Skeletal muscle satellite cell (primary cell): ENCODE data around the gene GALC. TPM values are rescaled to one million over a fixed set of nuclear protein-coding genes. Genes with fewer than 3 reads are reported as not detected.

Experiments used
- H3K27me3 ChIP-seq: 2 replicates; pipeline ENCODE4 v1.7.0; 2013; ENCODE audit warnings: low read length; ENCODE audit not compliant: control insufficient read depth, insufficient read depth
- H3K36me3 ChIP-seq: 2 replicates; pipeline ENCODE4 v1.7.0; 2013; ENCODE audit warnings: mild to moderate bottlenecking, control low read depth, low read length; ENCODE audit not compliant: insufficient read depth
- H3K4me1 ChIP-seq: 2 replicates; pipeline ENCODE4 v1.7.0; 2013; ENCODE audit warnings: low read length; ENCODE audit not compliant: control insufficient read depth, insufficient read depth
- H3K4me2 ChIP-seq: 2 replicates; pipeline ENCODE4 v1.7.0; 2013; ENCODE audit warnings: mild to moderate bottlenecking, low read length
- H3K4me3 ChIP-seq: 2 replicates; pipeline ENCODE4 v1.7.0; 2013; ENCODE audit warnings: low read length
- H3K9ac ChIP-seq: 2 replicates; pipeline ENCODE4 v1.7.0; 2013; ENCODE audit warnings: mild to moderate bottlenecking, low read depth, low read length, moderate library complexity
- H3K9me3 ChIP-seq: replicated peaks from 2 replicates; pipeline ENCODE4 v1.7.0; 2013; ENCODE audit warnings: mild to moderate bottlenecking, control low read depth, low read length
- total RNA-seq: library from RNA; depleted of rRNA; stranded (reverse); fragments of >200 nt; gene quantifications from 2 replicates; pipeline ENCODE4 v1.2.3, GENCODE V29; 2012; rRNA removed

The GALC gene
- total RNA-seq = 9.4 and 13.8 TPM in 2 replicates

- Histone ChIP-seq H3K36me3 (no peaks in the 10 kb centered on the region), H3K4me2 (peak within 1 kb of the TSS; percentile 86), H3K9me3 (no peaks in the 10 kb centered on the region), H3K4me1 (peaks cover 10% of the 10 kb centered on the region), H3K27me3 (no peaks in the 10 kb centered on the region), H3K9ac (peak within 1 kb of the TSS; percentile 78), H3K4me3 (peak within 1 kb of the TSS; percentile 81)
These were observed at the start of gene GALC for GRCh38 chr14:87992718-87993628. Gene GALC (minus strand): TSS chr14:87993182. CDS start chr14:87993164, 18 bp downstream.

GRCh38 chr14:88040146-88040545, 47.2 kb upstream of the GALC start:
- no peaks in the 10 kb centered on the region for H3K27me3 ChIP-seq
- H3K9ac ChIP-seq = no peak overlapping the region
- no peaks in the 10 kb centered on the region for H3K36me3 ChIP-seq
- no peaks in the 10 kb centered on the region for H3K9me3 ChIP-seq
- H3K4me3 ChIP-seq = no peak overlapping the region
- no peak overlapping the region for H3K4me2 ChIP-seq
- H3K4me1 ChIP-seq = no peaks in the 10 kb centered on the region

- H3K27me3 ChIP-seq = no peaks in the 10 kb centered on the region
- no peak overlapping the region for H3K4me2 ChIP-seq
- H3K9ac ChIP-seq = no peak overlapping the region
- H3K4me1 ChIP-seq = no peaks in the 10 kb centered on the region
- no peaks in the 10 kb centered on the region for H3K36me3 ChIP-seq
- H3K9me3 ChIP-seq = no peaks in the 10 kb centered on the region
- H3K4me3 ChIP-seq = no peak overlapping the region
These were observed 46.2 kb upstream of the GALC start for GRCh38 chr14:88039197-88039596.

- no peak overlapping the region for H3K4me3 ChIP-seq
- H3K27me3 ChIP-seq = no peaks in the 10 kb centered on the region
- no peak overlapping the region for H3K9ac ChIP-seq
- no peaks in the 10 kb centered on the region for H3K36me3 ChIP-seq
- H3K4me2 ChIP-seq = no peak overlapping the region
- H3K4me1 ChIP-seq = no peaks in the 10 kb centered on the region
- no peaks in the 10 kb centered on the region for H3K9me3 ChIP-seq
These were observed 44.3 kb upstream of the GALC start for GRCh38 chr14:88037325-88037724.

- Histone ChIP-seq H3K9me3 (no peaks in the 10 kb centered on the region), H3K4me3 (no peak overlapping the region), H3K36me3 (no peaks in the 10 kb centered on the region), H3K4me1 (no peaks in the 10 kb centered on the region), H3K4me2 (no peak overlapping the region), H3K9ac (no peak overlapping the region), H3K27me3 (no peaks in the 10 kb centered on the region)
These were observed 43.4 kb upstream of the GALC start for GRCh38 chr14:88036422-88036821.

- Histone ChIP-seq H3K36me3 (no peaks in the 10 kb centered on the region), H3K9ac (no peak overlapping the region), H3K27me3 (no peaks in the 10 kb centered on the region), H3K9me3 (no peaks in the 10 kb centered on the region), H3K4me3 (no peak overlapping the region), H3K4me1 (no peaks in the 10 kb centered on the region), H3K4me2 (no peak overlapping the region)
These were observed 41.1 kb upstream of the GALC start for GRCh38 chr14:88034076-88034475.

GRCh38 chr14:88032373-88032772, 39.4 kb upstream of the GALC start:
- Histone ChIP-seq H3K4me1 (no peaks in the 10 kb centered on the region), H3K27me3 (no peaks in the 10 kb centered on the region), H3K36me3 (no peaks in the 10 kb centered on the region), H3K9me3 (no peaks in the 10 kb centered on the region), H3K4me3 (no peak overlapping the region), H3K4me2 (no peak overlapping the region), H3K9ac (no peak overlapping the region)

GRCh38 chr14:88030892-88031291, 37.9 kb upstream of the GALC start:
- H3K4me3 ChIP-seq = no peak overlapping the region
- H3K9me3 ChIP-seq = no peaks in the 10 kb centered on the region
- H3K9ac ChIP-seq = no peak overlapping the region
- no peaks in the 10 kb centered on the region for H3K27me3 ChIP-seq
- no peaks in the 10 kb centered on the region for H3K4me1 ChIP-seq
- H3K36me3 ChIP-seq = no peaks in the 10 kb centered on the region
- no peak overlapping the region for H3K4me2 ChIP-seq

- Histone ChIP-seq H3K9ac (no peak overlapping the region), H3K4me1 (no peaks in the 10 kb centered on the region), H3K4me2 (no peak overlapping the region), H3K36me3 (no peaks in the 10 kb centered on the region), H3K27me3 (no peaks in the 10 kb centered on the region), H3K9me3 (no peaks in the 10 kb centered on the region), H3K4me3 (no peak overlapping the region)
These were observed 37.1 kb upstream of the GALC start for GRCh38 chr14:88030079-88030478.

- H3K4me3 ChIP-seq = no peak overlapping the region
- no peaks in the 10 kb centered on the region for H3K27me3 ChIP-seq
- H3K9me3 ChIP-seq = no peaks in the 10 kb centered on the region
- no peaks in the 10 kb centered on the region for H3K4me1 ChIP-seq
- H3K4me2 ChIP-seq = no peak overlapping the region
- H3K9ac ChIP-seq = no peak overlapping the region
- H3K36me3 ChIP-seq = no peaks in the 10 kb centered on the region
These were observed 36.5 kb upstream of the GALC start for GRCh38 chr14:88029500-88029899.

- Histone ChIP-seq H3K4me1 (no peaks in the 10 kb centered on the region), H3K4me3 (no peak overlapping the region), H3K4me2 (no peak overlapping the region), H3K9me3 (no peaks in the 10 kb centered on the region), H3K27me3 (no peaks in the 10 kb centered on the region), H3K36me3 (no peaks in the 10 kb centered on the region), H3K9ac (no peak overlapping the region)
These were observed 33.9 kb upstream of the GALC start for GRCh38 chr14:88026890-88027289.

GRCh38 chr14:88025313-88025712, 32.3 kb upstream of the GALC start:
- Histone ChIP-seq H3K27me3 (no peaks in the 10 kb centered on the region), H3K4me1 (no peaks in the 10 kb centered on the region), H3K9me3 (no peaks in the 10 kb centered on the region), H3K4me2 (no peak overlapping the region), H3K36me3 (no peaks in the 10 kb centered on the region), H3K4me3 (no peak overlapping the region), H3K9ac (no peak overlapping the region)
